Activated CD4-positive, alpha-beta T cell treated with anti-CD3 and anti-CD28 coated beads, Interleukin-2, amount 10 ng/mL, durations not matched to agents 7 days and 5 days (primary cell): ENCODE results near the gene TMC4. TPM values are rescaled to one million over a fixed set of nuclear protein-coding genes. Genes with fewer than 3 reads are reported as not detected.
A peak's percentile ranks its signal among the peaks of the same experiment; 100 is the strongest.

Experiments
- CTCF ChIA-PET: fragments of 350-600 bp; sonication (Branson Sonifier 250); formaldehyde crosslinking; loops from one replicate; lab custom pipeline; 2021; ENCODE audit warnings: antibody characterized with exemption; lab: Charles Lee
- POLR2A ChIA-PET: fragments of 350-600 bp; sonication (Branson Sonifier 250); formaldehyde crosslinking; loops from one replicate; lab custom pipeline; 2021; ENCODE audit warnings: antibody characterized with exemption; lab: Charles Lee
- DNase-seq: peaks from one replicate; pipeline ENCODE4 v3.0.0-alpha.2; 2020
- H3K27ac Mint-ChIP-seq: one replicate; pipeline ENCODE4 v1.8.0; 2021; ENCODE audit warnings: mild to moderate bottlenecking, moderate library complexity, mixed read lengths
- H3K27me3 Mint-ChIP-seq: one replicate; pipeline ENCODE4 v1.8.0; 2021; ENCODE audit warnings: mixed read lengths
- H3K36me3 Mint-ChIP-seq: one replicate; pipeline ENCODE4 v1.8.0; 2021; ENCODE audit warnings: low read depth, mixed read lengths
- H3K4me1 Mint-ChIP-seq: one replicate; pipeline ENCODE4 v1.8.0; 2021; ENCODE audit warnings: mixed read lengths
- H3K4me3 Mint-ChIP-seq: one replicate; pipeline ENCODE4 v1.8.0; 2021; ENCODE audit warnings: mild to moderate bottlenecking, moderate library complexity, mixed read lengths
- H3K9me3 Mint-ChIP-seq: one replicate; pipeline ENCODE4 v1.8.0; 2021; ENCODE audit warnings: mixed read lengths
- total RNA-seq, 2 experiments: library from RNA; stranded (reverse); gene quantifications; one replicate each; pipeline ENCODE4 v1.2.3, GENCODE V29; 2021

TMC4 gene
- total RNA-seq, 2 experiments from 2014 or later, result 4.6 to 4.9 TPM

GRCh38 chr19:54128796-54129616 lies 44.0 kb downstream of the TMC4 start:
- no peak overlapping the region for H3K4me3 Mint-ChIP-seq
- H3K9me3 Mint-ChIP-seq, result no peaks in the 10 kb centered on the region
- CTCF ChIA-PET, result no interaction called here
- H3K27me3 Mint-ChIP-seq, result no peaks in the 10 kb centered on the region
- peaks cover 8% of the 10 kb centered on the region for H3K36me3 Mint-ChIP-seq
- POLR2A ChIA-PET, result no interaction called here
- DNase-seq, result no peak
- no peak overlapping the region for H3K27ac Mint-ChIP-seq
- H3K4me1 Mint-ChIP-seq, result no peaks in the 10 kb centered on the region

GRCh38 chr19:54128441-54128725 lies 44.6 kb downstream of the TMC4 start:
- CTCF ChIA-PET, result no interaction called here
- Mint-ChIP-seq H3K27me3 (no peaks in the 10 kb centered on the region), H3K27ac (no peak overlapping the region), H3K9me3 (no peaks in the 10 kb centered on the region), H3K4me1 (no peaks in the 10 kb centered on the region), H3K4me3 (no peak overlapping the region), H3K36me3 (peaks cover 11% of the 10 kb centered on the region)
- DNase-seq, result no peak
- POLR2A ChIA-PET, result no interaction called here

- CTCF ChIA-PET, result interaction anchor here (1.8 kb wide), 1 partner anchor 12 kb away, joined by 5 read pairs; the partner anchor contains the start of genes PRPF31 and TFPT
- POLR2A ChIA-PET, result no interaction called here
- no peak for DNase-seq
- no peaks in the 10 kb centered on the region for H3K4me1 Mint-ChIP-seq
- peaks cover 13% of the 10 kb centered on the region for H3K36me3 Mint-ChIP-seq
- no peak overlapping the region for H3K27ac Mint-ChIP-seq
- H3K4me3 Mint-ChIP-seq, result no peak overlapping the region
- H3K9me3 Mint-ChIP-seq, result no peaks in the 10 kb centered on the region
- no peaks in the 10 kb centered on the region for H3K27me3 Mint-ChIP-seq
Observed at GRCh38 chr19:54127688-54128440, 45.1 kb downstream of the TMC4 start.

GRCh38 chr19:54125713-54126112 lies 47.2 kb downstream of the TMC4 start:
- Mint-ChIP-seq H3K36me3 (peaks cover 20% of the 10 kb centered on the region), H3K4me3 (no peak overlapping the region), H3K27me3 (no peaks in the 10 kb centered on the region), H3K4me1 (no peaks in the 10 kb centered on the region), H3K27ac (no peak overlapping the region), H3K9me3 (no peaks in the 10 kb centered on the region)
- no peak for DNase-seq
- POLR2A ChIA-PET, result no interaction called here
- CTCF ChIA-PET, result no interaction called here

- no peak overlapping the region for H3K4me3 Mint-ChIP-seq
- no peak for DNase-seq
- ChIA-PET POLR2A (no interaction called here), CTCF (interaction anchor here (0.6 to 1.0 kb wide), 2 partner anchors 18 to 104 kb away, joined by 3 read pairs; no protein-coding TSS in a partner anchor)
- no peaks in the 10 kb centered on the region for H3K27me3 Mint-ChIP-seq
- no peaks in the 10 kb centered on the region for H3K9me3 Mint-ChIP-seq
- no peak overlapping the region for H3K27ac Mint-ChIP-seq
- H3K36me3 Mint-ChIP-seq, result peaks cover 25% of the 10 kb centered on the region
- H3K4me1 Mint-ChIP-seq, result no peaks in the 10 kb centered on the region
Observed at GRCh38 chr19:54124393-54124792, 48.6 kb downstream of the TMC4 start.

- Mint-ChIP-seq H3K27me3 (no peaks in the 10 kb centered on the region), H3K36me3 (peaks cover 23% of the 10 kb centered on the region), H3K4me3 (no peak overlapping the region), H3K9me3 (no peaks in the 10 kb centered on the region), H3K4me1 (no peaks in the 10 kb centered on the region), H3K27ac (no peak overlapping the region)
- CTCF ChIA-PET, result interaction anchor here (0.6 to 1.0 kb wide), 2 partner anchors 18 to 105 kb away, joined by 3 read pairs; no protein-coding TSS in a partner anchor
- POLR2A ChIA-PET, result interaction anchor here (0.6 kb wide), 1 partner anchor 9 kb away, joined by 3 read pairs; no protein-coding TSS in a partner anchor
- DNase-seq, result no peak
Observed at GRCh38 chr19:54123682-54124081, 49.3 kb downstream of the TMC4 start.

GRCh38 chr19:54121259-54121658 lies 51.7 kb downstream of the TMC4 start:
- Mint-ChIP-seq H3K4me1 (peaks cover 13% of the 10 kb centered on the region), H3K27me3 (no peaks in the 10 kb centered on the region), H3K27ac (no peak overlapping the region), H3K36me3 (peaks cover 19% of the 10 kb centered on the region), H3K4me3 (no peak overlapping the region), H3K9me3 (no peaks in the 10 kb centered on the region)
- POLR2A ChIA-PET, result no interaction called here
- CTCF ChIA-PET, result interaction anchor here (1.4 kb wide), 1 partner anchor 15 kb away, joined by 3 read pairs; no protein-coding TSS in a partner anchor
- no peak for DNase-seq

- H3K9me3 Mint-ChIP-seq, result no peaks in the 10 kb centered on the region
- peaks cover 33% of the 10 kb centered on the region for H3K36me3 Mint-ChIP-seq
- peak within 1 kb of the TSS; percentile 87 for H3K4me3 Mint-ChIP-seq
- ChIA-PET POLR2A (interaction anchor here (0.5 to 2.2 kb wide), 2 partner anchors 21 to 318 kb away, joined by 6 to 13 read pairs; partner anchors contain the start of gene CNOT3), CTCF (interaction anchor here (0.7 to 2.0 kb wide), 5 partner anchors 12 to 240 kb away, joined by 3 to 10 read pairs (median 4); partner anchors contain the start of gene CNOT3)
- peaks cover 35% of the 10 kb centered on the region for H3K4me1 Mint-ChIP-seq
- peak within 1 kb of the TSS; percentile 91 for H3K27ac Mint-ChIP-seq
- no peaks in the 10 kb centered on the region for H3K27me3 Mint-ChIP-seq
- peak; percentile 98 for DNase-seq
Observed at GRCh38 chr19:54115109-54116063, 57.6 kb downstream of the TMC4 start, which contains the start of the genes PRPF31 and TFPT. PRPF31 (plus strand) TSS chr19:54115754; CDS start chr19:54118279, 2,525 bp downstream. TFPT (minus strand) TSS chr19:54115657; CDS start chr19:54115269, 388 bp downstream.

- ChIA-PET POLR2A (interaction anchor here (0.5 to 2.2 kb wide), 3 partner anchors 9 to 319 kb away, joined by 3 to 13 read pairs (median 6); partner anchors contain the start of gene CNOT3), CTCF (interaction anchor here (0.7 to 2.0 kb wide), 6 partner anchors 11 to 240 kb away, joined by 3 to 10 read pairs (median 4); partner anchors contain the start of gene CNOT3)
- Mint-ChIP-seq H3K4me1 (peaks cover 35% of the 10 kb centered on the region), H3K9me3 (no peaks in the 10 kb centered on the region), H3K36me3 (peaks cover 35% of the 10 kb centered on the region), H3K27ac (peak overlapping the region; percentile 91), H3K27me3 (no peaks in the 10 kb centered on the region), H3K4me3 (peak overlapping the region; percentile 87)
- peak; percentile 74 for DNase-seq
Observed at GRCh38 chr19:54114340-54115108, 58.4 kb downstream of the TMC4 start.
